Naive B cell (primary cell): ENCODE results near the gene SPG7. TPM values are rescaled to one million over a fixed set of nuclear protein-coding genes. Genes with fewer than 3 reads are reported as not detected.
"Not testable (repeated sequence)": the region's sequence is repeated elsewhere in the genome, so short reads cannot be mapped to it uniquely, and the experiment has no call there.

Experiments
- ATAC-seq, 2 donors: fragments of 150-1000 bp; cut with Tn5 transposase; 2 replicates each; pipeline ENCODE4 v1.10.0; 2021; ENCODE audit warnings: low read depth in 2 of 2, mild to moderate bottlenecking in 2 of 2, moderate library complexity in 2 of 2
- DNase-seq: peaks from one replicate; pipeline ENCODE4 v3.0.0; 2022
- H3K27ac Mint-ChIP-seq, 6 donors: one replicate each; pipeline ENCODE4 v1.8.0; 2020 to 2022; ENCODE audit warnings: mild to moderate bottlenecking in 6 of 6, mixed read lengths in 6 of 6, moderate library complexity in 5 of 6, inconsistent platforms in 2 of 6
- H3K27me3 Mint-ChIP-seq, 3 donors: one replicate each; pipeline ENCODE4 v1.8.0; 2021 to 2022; ENCODE audit warnings: mixed read lengths in 3 of 3, mild to moderate bottlenecking in 1 of 3
- H3K36me3 Mint-ChIP-seq, 2 donors: one replicate each; pipeline ENCODE4 v1.8.0; 2020 to 2022; ENCODE audit warnings: mixed read lengths in 2 of 2, inconsistent platforms in 1 of 2, mild to moderate bottlenecking in 1 of 2
- H3K4me1 Mint-ChIP-seq, 3 donors: one replicate each; pipeline ENCODE4 v1.8.0; 2020 to 2022; ENCODE audit warnings: mixed read lengths in 3 of 3, inconsistent platforms in 1 of 3, mild to moderate bottlenecking in 1 of 3, moderate library complexity in 1 of 3
- H3K4me3 Mint-ChIP-seq, 8 donors: one replicate each; pipeline ENCODE4 v1.8.0; 2020 to 2022; ENCODE audit warnings: mild to moderate bottlenecking in 8 of 8, mixed read lengths in 8 of 8, moderate library complexity in 8 of 8, inconsistent platforms in 2 of 8
- H3K9me3 Mint-ChIP-seq, 7 donors: one replicate each; pipeline ENCODE4 v1.8.0; 2020 to 2022; ENCODE audit warnings: mixed read lengths in 7 of 7, mild to moderate bottlenecking in 5 of 7, inconsistent platforms in 2 of 7, moderate library complexity in 1 of 7
- polyA plus RNA-seq, 6 donors: library from polyadenylated mRNA; unstranded; fragments of 300-500 nt; fragmentation: Illumina TruSeq; gene quantifications; one replicate each; pipeline ENCODE4 v1.2.3, GENCODE V29; 2021; ENCODE audit warnings: low read depth in 6 of 6

SPG7 gene
- polyA plus RNA-seq, 6 donors from 2014 or later = 34.8 to 54.1 (median 40.0) TPM

GRCh38 chr16:89570342-89570923 is 62.2 kb downstream of the SPG7 start:
- DNase-seq (no peak), ATAC-seq (no peak)
- Mint-ChIP-seq H3K9me3 (no peaks in the 10 kb centered on the region), H3K27ac (peak overlapping the region in 1 of 6 donors; percentile 51), H3K4me3 (no peak overlapping the region), H3K4me1 (peaks cover 24 to 31% (median 27%) of the 10 kb centered on the region in 3 donors), H3K27me3 (peaks cover 0 to 33% (median 5%) of the 10 kb centered on the region in 3 donors), H3K36me3 (no peaks in the 10 kb centered on the region)

- H3K4me3 Mint-ChIP-seq = not testable (repeated sequence)
Observed at GRCh38 chr16:89570983-89571598, 62.9 kb downstream of the SPG7 start.

GRCh38 chr16:89571636-89572035 is 63.4 kb downstream of the SPG7 start:
- no peak for DNase-seq
- peaks cover 14 to 20% (median 17%) of the 10 kb centered on the region in 3 donors for H3K4me1 Mint-ChIP-seq
- ATAC-seq = no peak
- no peaks in the 10 kb centered on the region for H3K36me3 Mint-ChIP-seq
- peak overlapping the region in 3 of 6 donors; percentile 26 to 72 (median 32) for H3K27ac Mint-ChIP-seq
- H3K9me3 Mint-ChIP-seq = no peaks in the 10 kb centered on the region
- H3K4me3 Mint-ChIP-seq = peak overlapping the region in 5 of 8 donors; percentile 4 to 78 (median 46)
- H3K27me3 Mint-ChIP-seq = peaks cover 0 to 33% (median 5%) of the 10 kb centered on the region in 3 donors

More at GRCh38 chr16:89570983-89571598, 62.9 kb downstream of the SPG7 start:
- H3K27me3 Mint-ChIP-seq = peaks cover 0 to 33% (median 5%) of the 10 kb centered on the region in 3 donors
- H3K27ac Mint-ChIP-seq = peak overlapping the region in 2 of 6 donors; percentile 32 to 62
- not testable (repeated sequence) for H3K9me3 Mint-ChIP-seq, DNase-seq, H3K36me3 Mint-ChIP-seq, ATAC-seq
- peaks cover 17 to 25% (median 20%) of the 10 kb centered on the region in 3 donors for H3K4me1 Mint-ChIP-seq

GRCh38 chr16:89572073-89572484 is 63.9 kb downstream of the SPG7 start:
- DNase-seq (peak; percentile 51), ATAC-seq (peak; percentile 38 to 69)
- Mint-ChIP-seq H3K27me3 (peaks cover 0 to 33% (median 5%) of the 10 kb centered on the region in 3 donors), H3K36me3 (no peaks in the 10 kb centered on the region), H3K4me1 (peaks cover 14 to 20% (median 17%) of the 10 kb centered on the region in 3 donors), H3K27ac (peak overlapping the region in 4 of 6 donors; percentile 1 to 92 (median 52)), H3K9me3 (no peaks in the 10 kb centered on the region), H3K4me3 (peak overlapping the region in 6 of 8 donors; percentile 19 to 83 (median 50))

- Mint-ChIP-seq H3K4me3 (peak overlapping the region in 7 of 8 donors; percentile 36 to 83 (median 64)), H3K4me1 (peaks cover 15 to 20% (median 16%) of the 10 kb centered on the region in 3 donors), H3K27me3 (peaks cover 0 to 33% (median 5%) of the 10 kb centered on the region in 3 donors), H3K36me3 (no peaks in the 10 kb centered on the region), H3K27ac (peak overlapping the region in 1 of 6 donors; percentile 30), H3K9me3 (no peaks in the 10 kb centered on the region)
- DNase-seq (no peak), ATAC-seq (peak in 1 of 2 donors; percentile 6)
Observed at GRCh38 chr16:89572485-89573205, 64.4 kb downstream of the SPG7 start.

GRCh38 chr16:89573826-89574680 is 65.8 kb downstream of the SPG7 start:
- Mint-ChIP-seq H3K4me1 (peaks cover 14 to 20% (median 16%) of the 10 kb centered on the region in 3 donors), H3K27me3 (peaks cover 0 to 33% (median 5%) of the 10 kb centered on the region in 3 donors), H3K9me3 (no peaks in the 10 kb centered on the region), H3K4me3 (peak overlapping the region in 7 of 8 donors; percentile 45 to 76 (median 59)), H3K36me3 (no peaks in the 10 kb centered on the region), H3K27ac (no peak overlapping the region)
- DNase-seq (no peak), ATAC-seq (no peak)

- Mint-ChIP-seq H3K4me1 (peaks cover 14 to 20% (median 16%) of the 10 kb centered on the region in 3 donors), H3K27ac (peak overlapping the region in 2 of 6 donors; percentile 47 to 51), H3K4me3 (peak overlapping the region in 7 of 8 donors; percentile 76 to 89 (median 80)), H3K36me3 (no peaks in the 10 kb centered on the region), H3K27me3 (peaks cover 0 to 33% (median 5%) of the 10 kb centered on the region in 3 donors), H3K9me3 (no peaks in the 10 kb centered on the region)
- peak; percentile 39 for DNase-seq
- ATAC-seq = peak; percentile 49 to 60
Observed at GRCh38 chr16:89574681-89575246, 66.6 kb downstream of the SPG7 start.

- H3K4me1 Mint-ChIP-seq = peaks cover 14 to 20% (median 16%) of the 10 kb centered on the region in 3 donors
- peak within 1 kb of the TSS in 7 of 8 donors; percentile 76 to 89 (median 80) for H3K4me3 Mint-ChIP-seq
- no peak for DNase-seq
- ATAC-seq = peak; percentile 50 to 64
- H3K27ac Mint-ChIP-seq = peak within 1 kb of the TSS in 2 of 6 donors; percentile 47 to 51
- no peaks in the 10 kb centered on the region for H3K9me3 Mint-ChIP-seq
- H3K27me3 Mint-ChIP-seq = peaks cover 0 to 26% (median 5%) of the 10 kb centered on the region in 3 donors
- H3K36me3 Mint-ChIP-seq = no peaks in the 10 kb centered on the region
Observed at GRCh38 chr16:89575247-89576152, 67.3 kb downstream of the SPG7 start, which contains the start of gene CPNE7. TSS of gene CPNE7 (plus strand) at chr16:89575758. CDS start at chr16:89575898, 140 bp downstream.

GRCh38 chr16:89576153-89577054 is 68.2 kb downstream of the SPG7 start:
- Mint-ChIP-seq H3K4me1 (peaks cover 14 to 18% (median 16%) of the 10 kb centered on the region in 3 donors), H3K27ac (no peak overlapping the region), H3K4me3 (peak overlapping the region in 1 of 8 donors; percentile 40), H3K27me3 (peaks cover 0 to 23% (median 5%) of the 10 kb centered on the region in 3 donors), H3K9me3 (no peaks in the 10 kb centered on the region), H3K36me3 (no peaks in the 10 kb centered on the region)
- DNase-seq (no peak), ATAC-seq (no peak)

- H3K4me3 Mint-ChIP-seq = peak overlapping the region in 7 of 8 donors; percentile 15 to 64 (median 56)
- H3K36me3 Mint-ChIP-seq = no peaks in the 10 kb centered on the region
- DNase-seq (no peak), ATAC-seq (no peak)
- H3K9me3 Mint-ChIP-seq = no peaks in the 10 kb centered on the region
- H3K27me3 Mint-ChIP-seq = peaks cover 0 to 17% (median under 1%) of the 10 kb centered on the region in 3 donors
- H3K27ac Mint-ChIP-seq = peak overlapping the region in 1 of 6 donors; percentile 60
- peaks cover 7 to 10% (median 10%) of the 10 kb centered on the region in 3 donors for H3K4me1 Mint-ChIP-seq
Observed at GRCh38 chr16:89577055-89577759, 69.0 kb downstream of the SPG7 start.
